Measurements from ENCODE around the gene ELAPOR1.

ELAPOR1 gene

DNA sequence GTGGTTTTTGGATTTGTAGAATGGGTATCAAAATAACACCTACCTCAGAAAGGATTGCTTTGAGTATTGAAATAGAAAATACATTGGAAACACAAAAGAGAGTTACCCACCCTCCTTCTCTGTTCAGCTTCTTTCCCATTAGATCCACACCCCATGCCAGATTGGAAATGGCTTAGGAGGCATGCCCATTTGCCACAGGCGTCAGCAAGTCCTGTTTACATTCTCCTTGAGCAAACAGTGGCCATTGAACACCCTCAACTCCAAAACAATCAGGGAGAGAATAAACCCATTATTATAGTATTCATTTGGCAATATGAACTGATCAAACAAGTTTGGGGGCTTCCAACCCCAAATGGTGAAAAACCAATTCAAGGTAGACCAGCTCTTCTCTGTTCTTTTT lies 2.4 kb downstream of the ELAPOR1 start:
- Histone ChIP-seq H3K4me3 (ENCODE audit: low read length) (no peak overlapping the region), H3K9ac (ENCODE audit: low read length) (no peak overlapping the region), H3K4me1 (ENCODE audit: control insufficient read depth, insufficient read depth, low read length) (peaks cover 19% of the 10 kb centered on the region), H3K9me3 (ENCODE audit: control insufficient read depth, low read length) (no peaks in the 10 kb centered on the region), H3K27me3 (replicated peaks; ENCODE audit: control insufficient read depth, insufficient read depth, low read length) (peaks cover 15% of the 10 kb centered on the region), H3K36me3 (ENCODE audit: control insufficient read depth, insufficient read depth, low read length, severe bottlenecking) (no peaks in the 10 kb centered on the region)
- DNase-seq (ENCODE audit: low read depth), result no peak

DNA sequence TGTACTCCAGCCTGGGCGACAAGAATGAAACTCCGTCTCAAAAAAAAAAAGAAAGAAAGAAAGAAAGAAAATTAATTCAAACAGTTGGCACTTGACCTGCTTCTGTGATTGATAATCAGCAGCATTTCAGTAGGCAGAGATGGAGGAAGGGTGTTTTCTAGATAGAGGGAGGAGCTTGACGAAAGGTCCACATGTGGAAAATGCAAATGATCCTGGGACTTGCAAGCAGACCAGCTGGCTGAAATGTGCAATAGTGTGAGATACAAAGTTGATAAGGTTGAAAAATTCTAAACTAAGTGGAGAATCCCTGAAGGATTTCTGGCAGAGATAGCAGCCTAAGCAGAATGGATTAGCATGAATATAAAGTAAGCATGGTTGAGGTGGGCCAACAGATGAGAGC lies 4.2 kb downstream of the ELAPOR1 start:
- Histone ChIP-seq H3K4me1 (ENCODE audit: control insufficient read depth, insufficient read depth, low read length) (peaks cover 4% of the 10 kb centered on the region), H3K4me3 (ENCODE audit: low read length) (no peak overlapping the region), H3K9me3 (ENCODE audit: control insufficient read depth, low read length) (no peaks in the 10 kb centered on the region), H3K9ac (ENCODE audit: low read length) (no peak overlapping the region), H3K36me3 (ENCODE audit: control insufficient read depth, insufficient read depth, low read length, severe bottlenecking) (no peaks in the 10 kb centered on the region), H3K27me3 (replicated peaks; ENCODE audit: control insufficient read depth, insufficient read depth, low read length) (peaks cover 15% of the 10 kb centered on the region)
- no peak for DNase-seq (ENCODE audit: low read depth)

DNA sequence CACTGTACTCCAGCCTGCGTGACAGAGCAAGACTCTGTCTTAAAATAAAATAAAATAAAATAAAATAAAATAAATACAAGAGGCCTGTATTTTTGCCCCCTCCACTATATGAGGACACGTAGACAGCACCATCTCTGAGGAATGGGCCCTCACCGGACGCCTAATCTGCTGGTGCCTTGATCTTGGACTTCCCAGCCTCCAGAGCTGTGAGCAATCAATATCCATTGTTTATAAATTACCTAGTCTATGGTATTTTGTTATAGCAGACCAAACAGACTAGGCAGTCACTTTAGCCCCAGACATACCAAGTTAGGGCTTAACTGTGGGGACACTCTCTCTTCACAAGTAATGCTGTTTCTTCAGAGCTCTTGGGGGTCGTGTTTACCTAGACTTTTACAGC lies 6.4 kb downstream of the ELAPOR1 start:
- DNase-seq (ENCODE audit: low read depth), result no peak
- no peaks in the 10 kb centered on the region for H3K9me3 ChIP-seq (ENCODE audit: control insufficient read depth, low read length)
- no peaks in the 10 kb centered on the region for H3K4me1 ChIP-seq (ENCODE audit: control insufficient read depth, insufficient read depth, low read length)
- H3K36me3 ChIP-seq (ENCODE audit: control insufficient read depth, insufficient read depth, low read length, severe bottlenecking), result no peaks in the 10 kb centered on the region
- H3K9ac ChIP-seq (ENCODE audit: low read length), result no peak overlapping the region
- no peaks in the 10 kb centered on the region for H3K27me3 ChIP-seq (replicated peaks; ENCODE audit: control insufficient read depth, insufficient read depth, low read length)
- no peak overlapping the region for H3K4me3 ChIP-seq (ENCODE audit: low read length)

DNA sequence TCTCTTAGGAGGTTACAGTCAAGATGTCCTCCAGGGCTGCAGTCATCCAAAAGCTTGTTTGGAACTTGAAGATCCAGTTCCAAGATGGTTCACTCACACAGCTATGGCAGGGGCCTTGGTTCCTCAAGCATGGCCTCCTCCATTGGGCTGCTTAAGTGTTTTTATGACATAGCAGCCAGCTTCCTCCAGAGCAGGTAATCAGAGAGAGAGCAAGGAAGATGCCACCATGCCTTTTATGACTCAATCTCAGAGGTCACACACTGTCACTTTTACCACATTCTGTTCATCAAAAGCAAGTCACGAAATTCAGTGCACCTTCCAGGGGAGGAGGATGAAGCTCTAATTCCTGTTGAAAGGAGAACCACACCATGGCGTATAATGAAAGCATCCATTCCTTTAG lies 17.1 kb downstream of the ELAPOR1 start:
- no peaks in the 10 kb centered on the region for H3K27me3 ChIP-seq (replicated peaks; ENCODE audit: control insufficient read depth, insufficient read depth, low read length)
- H3K9me3 ChIP-seq (ENCODE audit: control insufficient read depth, low read length), result no peaks in the 10 kb centered on the region
- H3K4me1 ChIP-seq (ENCODE audit: control insufficient read depth, insufficient read depth, low read length), result peaks cover 16% of the 10 kb centered on the region
- DNase-seq (ENCODE audit: low read depth), result no peak
- no peak overlapping the region for H3K9ac ChIP-seq (ENCODE audit: low read length)
- H3K36me3 ChIP-seq (ENCODE audit: control insufficient read depth, insufficient read depth, low read length, severe bottlenecking), result no peaks in the 10 kb centered on the region
- no peak overlapping the region for H3K4me3 ChIP-seq (ENCODE audit: low read length)

DNA sequence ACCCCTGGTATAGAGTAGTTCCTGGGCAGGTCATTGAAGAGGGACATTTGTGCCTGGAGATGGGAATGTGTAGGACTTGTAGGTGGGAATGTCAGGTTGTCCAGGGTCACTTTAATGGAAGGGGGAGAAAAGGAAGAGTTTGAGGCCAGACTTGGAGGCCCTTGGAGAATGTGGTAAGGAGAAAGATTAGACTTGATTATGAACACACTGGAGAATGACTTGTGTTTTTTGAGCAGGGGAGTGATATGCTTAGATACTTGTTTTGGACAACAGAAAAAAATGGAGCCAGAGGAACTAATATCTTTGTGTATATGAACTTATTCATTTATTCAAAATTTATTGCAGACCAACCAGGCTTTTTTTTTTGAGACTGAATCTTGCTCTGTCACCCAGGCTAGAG lies 17.9 kb downstream of the ELAPOR1 start:
- no peak for DNase-seq (ENCODE audit: low read depth)
- Histone ChIP-seq H3K9ac (ENCODE audit: low read length) (no peak overlapping the region), H3K36me3 (ENCODE audit: control insufficient read depth, insufficient read depth, low read length, severe bottlenecking) (no peaks in the 10 kb centered on the region), H3K4me3 (ENCODE audit: low read length) (no peak overlapping the region), H3K9me3 (ENCODE audit: control insufficient read depth, low read length) (no peaks in the 10 kb centered on the region), H3K27me3 (replicated peaks; ENCODE audit: control insufficient read depth, insufficient read depth, low read length) (no peaks in the 10 kb centered on the region), H3K4me1 (ENCODE audit: control insufficient read depth, insufficient read depth, low read length) (peaks cover 16% of the 10 kb centered on the region)

DNA sequence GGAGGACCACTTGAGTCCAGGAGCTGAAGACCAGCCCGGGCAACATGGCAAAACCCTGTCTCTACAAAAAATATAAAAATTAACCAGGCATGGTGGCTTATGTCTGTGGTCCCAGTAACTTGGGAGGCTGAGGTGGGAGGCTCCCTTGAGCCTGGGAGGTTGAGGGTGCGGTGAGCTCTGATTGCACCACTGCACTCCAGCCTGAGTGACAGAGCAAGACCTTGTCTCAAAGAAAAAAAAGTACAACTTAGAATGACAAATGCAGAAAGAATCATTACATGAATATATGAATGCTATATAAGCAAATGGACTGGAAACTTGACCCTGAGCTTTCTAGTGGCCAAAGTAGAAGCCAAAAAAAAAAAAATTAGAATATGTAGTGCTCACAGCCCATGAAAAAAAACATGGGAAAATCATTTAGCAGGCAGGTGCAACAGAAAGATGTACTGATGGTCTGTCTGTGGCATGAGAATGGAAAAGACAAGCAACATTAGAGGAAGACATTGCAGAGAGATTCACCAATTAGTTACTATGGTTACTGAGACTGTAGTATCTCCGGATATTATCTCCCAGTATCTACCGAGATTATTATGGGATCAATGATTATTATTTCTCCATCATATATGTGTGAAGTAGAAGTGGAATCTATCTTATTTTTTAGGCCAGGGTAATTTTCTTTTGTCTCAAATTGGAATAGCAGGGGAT lies 19.2 kb downstream of the ELAPOR1 start:
- Histone ChIP-seq H3K4me3 (ENCODE audit: low read length) (no peak overlapping the region), H3K36me3 (ENCODE audit: control insufficient read depth, insufficient read depth, low read length, severe bottlenecking) (no peaks in the 10 kb centered on the region), H3K9ac (ENCODE audit: low read length) (no peak overlapping the region), H3K4me1 (ENCODE audit: control insufficient read depth, insufficient read depth, low read length) (peaks cover 21% of the 10 kb centered on the region), H3K9me3 (ENCODE audit: control insufficient read depth, low read length) (no peaks in the 10 kb centered on the region), H3K27me3 (replicated peaks; ENCODE audit: control insufficient read depth, insufficient read depth, low read length) (no peaks in the 10 kb centered on the region)
- no peak for DNase-seq (ENCODE audit: low read depth)

DNA sequence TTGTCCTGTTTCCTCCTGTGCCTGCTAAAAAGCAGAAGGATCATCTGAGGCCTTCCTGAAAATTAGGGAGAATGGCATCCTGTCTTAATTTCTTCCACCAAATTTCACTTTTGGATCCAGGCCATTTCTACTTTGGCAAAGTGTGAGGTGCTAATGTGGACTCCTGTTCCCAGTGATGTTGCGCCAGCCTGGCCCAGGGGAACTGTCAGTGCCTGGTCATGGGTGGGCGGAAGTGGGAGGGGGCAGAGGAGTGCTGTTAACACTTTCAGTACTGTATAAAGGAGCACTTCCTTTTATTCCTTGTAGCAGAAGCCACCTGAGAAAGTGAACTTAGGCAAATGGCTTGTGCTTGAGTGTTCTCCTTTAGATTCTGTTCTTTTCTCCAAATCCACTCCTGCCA lies 19.9 kb downstream of the ELAPOR1 start:
- Histone ChIP-seq H3K27me3 (replicated peaks; ENCODE audit: control insufficient read depth, insufficient read depth, low read length) (no peaks in the 10 kb centered on the region), H3K9ac (ENCODE audit: low read length) (no peak overlapping the region), H3K9me3 (ENCODE audit: control insufficient read depth, low read length) (no peaks in the 10 kb centered on the region), H3K4me1 (ENCODE audit: control insufficient read depth, insufficient read depth, low read length) (peaks cover 25% of the 10 kb centered on the region), H3K4me3 (ENCODE audit: low read length) (no peak overlapping the region), H3K36me3 (ENCODE audit: control insufficient read depth, insufficient read depth, low read length, severe bottlenecking) (no peaks in the 10 kb centered on the region)
- no peak for DNase-seq (ENCODE audit: low read depth)

DNA sequence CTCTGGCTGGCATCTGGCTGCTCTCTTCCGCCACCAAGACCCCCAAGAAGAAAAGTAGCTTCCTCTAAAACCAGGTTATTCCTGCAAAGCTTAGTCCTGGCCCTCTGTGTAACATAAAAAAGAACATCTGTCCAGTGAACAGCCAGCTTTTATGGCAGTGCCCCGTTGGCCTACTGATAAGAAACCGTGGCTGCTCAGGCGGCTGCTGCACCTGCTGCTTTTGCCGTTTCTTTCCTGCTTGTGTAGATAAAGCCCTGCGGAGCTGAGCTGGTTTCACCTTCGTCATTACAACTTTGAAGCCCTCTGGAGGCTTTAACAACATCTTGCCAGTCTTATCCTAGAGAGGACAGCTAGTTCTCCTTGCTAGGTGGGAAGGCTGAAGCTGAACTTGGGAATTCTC lies 20.5 kb downstream of the ELAPOR1 start:
- peaks cover 25% of the 10 kb centered on the region for H3K4me1 ChIP-seq (ENCODE audit: control insufficient read depth, insufficient read depth, low read length)
- H3K27me3 ChIP-seq (replicated peaks; ENCODE audit: control insufficient read depth, insufficient read depth, low read length), result no peaks in the 10 kb centered on the region
- H3K9me3 ChIP-seq (ENCODE audit: control insufficient read depth, low read length), result no peaks in the 10 kb centered on the region
- H3K9ac ChIP-seq (ENCODE audit: low read length), result no peak overlapping the region
- no peak overlapping the region for H3K4me3 ChIP-seq (ENCODE audit: low read length)
- no peak for DNase-seq (ENCODE audit: low read depth)
- H3K36me3 ChIP-seq (ENCODE audit: control insufficient read depth, insufficient read depth, low read length, severe bottlenecking), result no peaks in the 10 kb centered on the region

DNA sequence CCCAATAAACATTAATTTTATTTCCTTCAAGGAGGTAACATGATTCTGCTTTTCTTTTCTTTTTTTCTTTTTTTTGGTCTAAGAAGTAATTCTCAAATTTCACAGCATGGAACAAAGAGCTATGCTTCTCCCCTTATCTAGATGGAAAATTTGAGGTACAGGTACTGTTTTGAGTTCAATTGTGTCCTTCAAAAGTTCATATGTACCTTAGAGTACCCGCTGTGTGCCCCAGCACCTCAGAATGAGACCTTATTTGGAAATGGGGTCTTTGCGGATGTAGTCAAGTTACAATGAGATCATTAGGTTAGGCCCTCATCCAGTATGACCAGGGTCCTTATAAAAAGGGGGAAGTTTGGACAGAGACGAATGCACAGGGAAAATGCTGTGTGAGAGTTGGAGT lies 22.0 kb downstream of the ELAPOR1 start:
- no peak overlapping the region for H3K9ac ChIP-seq (ENCODE audit: low read length)
- no peak for DNase-seq (ENCODE audit: low read depth)
- no peaks in the 10 kb centered on the region for H3K36me3 ChIP-seq (ENCODE audit: control insufficient read depth, insufficient read depth, low read length, severe bottlenecking)
- H3K4me1 ChIP-seq (ENCODE audit: control insufficient read depth, insufficient read depth, low read length), result peaks cover 25% of the 10 kb centered on the region
- H3K27me3 ChIP-seq (replicated peaks; ENCODE audit: control insufficient read depth, insufficient read depth, low read length), result no peaks in the 10 kb centered on the region
- H3K4me3 ChIP-seq (ENCODE audit: low read length), result no peak overlapping the region
- H3K9me3 ChIP-seq (ENCODE audit: control insufficient read depth, low read length), result no peaks in the 10 kb centered on the region

DNA sequence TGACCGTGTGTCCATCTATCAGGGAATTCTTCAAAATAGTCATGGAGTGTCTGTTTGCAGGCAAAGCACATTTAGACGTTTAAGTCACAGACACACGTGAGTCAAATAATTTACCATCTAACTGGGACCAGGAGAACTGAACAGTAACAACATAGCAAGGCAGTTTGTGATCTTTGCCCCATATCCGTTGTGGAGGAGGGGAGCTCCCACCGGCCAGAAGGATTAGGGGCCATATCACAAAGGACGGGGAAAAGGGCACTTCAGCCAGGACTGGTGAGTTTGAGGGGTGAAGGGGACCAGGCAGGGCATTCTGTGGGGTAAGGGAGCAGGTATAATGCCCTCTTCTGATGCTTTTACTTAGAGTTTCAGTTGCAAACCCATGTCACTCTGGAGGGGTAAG lies 22.9 kb downstream of the ELAPOR1 start:
- no peaks in the 10 kb centered on the region for H3K9me3 ChIP-seq (ENCODE audit: control insufficient read depth, low read length)
- no peaks in the 10 kb centered on the region for H3K27me3 ChIP-seq (replicated peaks; ENCODE audit: control insufficient read depth, insufficient read depth, low read length)
- no peak overlapping the region for H3K4me3 ChIP-seq (ENCODE audit: low read length)
- DNase-seq (ENCODE audit: low read depth), result no peak
- H3K4me1 ChIP-seq (ENCODE audit: control insufficient read depth, insufficient read depth, low read length), result peaks cover 25% of the 10 kb centered on the region
- H3K9ac ChIP-seq (ENCODE audit: low read length), result no peak overlapping the region
- H3K36me3 ChIP-seq (ENCODE audit: control insufficient read depth, insufficient read depth, low read length, severe bottlenecking), result no peaks in the 10 kb centered on the region

DNA sequence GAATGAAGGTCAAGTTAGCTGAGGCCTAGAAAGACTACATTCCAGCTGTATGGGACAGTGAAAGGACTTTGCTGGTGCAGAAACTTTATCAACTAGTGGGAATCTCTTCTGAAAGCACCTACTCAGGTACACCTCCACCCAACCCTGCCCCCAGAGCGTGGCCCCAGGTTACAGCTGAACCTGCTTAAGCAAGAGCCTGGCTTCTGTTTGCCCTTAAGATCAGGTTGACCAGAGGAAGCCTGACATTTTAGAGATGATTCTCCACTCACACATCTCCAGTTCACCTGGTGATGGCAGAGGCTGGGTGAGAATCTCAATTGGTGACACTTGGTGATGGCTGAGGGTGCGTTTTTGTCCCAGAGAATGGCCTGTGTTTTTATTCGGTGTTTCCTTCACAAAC lies 24.0 kb downstream of the ELAPOR1 start:
- H3K9ac ChIP-seq (ENCODE audit: low read length), result no peak overlapping the region

DNA sequence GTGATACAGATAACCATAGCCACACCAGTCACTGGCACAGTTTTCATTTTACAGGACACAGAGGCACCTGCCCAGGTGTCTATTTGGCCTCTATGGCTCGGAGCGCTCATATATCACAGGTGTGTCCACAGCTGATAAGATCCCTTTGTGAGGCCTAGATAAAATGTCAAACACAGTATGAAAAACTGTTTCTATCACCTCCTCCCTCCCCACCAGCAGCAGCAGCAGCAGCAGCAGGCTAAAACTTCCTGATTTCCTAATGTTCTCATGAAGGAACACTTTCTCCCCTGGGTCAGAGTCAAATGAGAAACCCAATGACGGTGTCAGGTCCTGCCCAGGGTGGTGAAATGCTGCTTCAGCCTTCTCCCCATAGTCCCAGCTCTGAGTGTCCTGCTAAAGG lies 24.4 kb downstream of the ELAPOR1 start:
- Histone ChIP-seq H3K9me3 (ENCODE audit: control insufficient read depth, low read length) (no peaks in the 10 kb centered on the region), H3K4me3 (ENCODE audit: low read length) (no peak overlapping the region), H3K36me3 (ENCODE audit: control insufficient read depth, insufficient read depth, low read length, severe bottlenecking) (no peaks in the 10 kb centered on the region), H3K4me1 (ENCODE audit: control insufficient read depth, insufficient read depth, low read length) (peaks cover 21% of the 10 kb centered on the region), H3K27me3 (replicated peaks; ENCODE audit: control insufficient read depth, insufficient read depth, low read length) (no peaks in the 10 kb centered on the region), H3K9ac (ENCODE audit: low read length) (no peak overlapping the region)
- no peak for DNase-seq (ENCODE audit: low read depth)

More for the DNA sequence above, 24.0 kb downstream of the ELAPOR1 start:
- H3K4me1 ChIP-seq (ENCODE audit: control insufficient read depth, insufficient read depth, low read length), result peaks cover 25% of the 10 kb centered on the region
- no peaks in the 10 kb centered on the region for H3K36me3 ChIP-seq (ENCODE audit: control insufficient read depth, insufficient read depth, low read length, severe bottlenecking)
- no peak for DNase-seq (ENCODE audit: low read depth)
- H3K4me3 ChIP-seq (ENCODE audit: low read length), result no peak overlapping the region
- no peaks in the 10 kb centered on the region for H3K9me3 ChIP-seq (ENCODE audit: control insufficient read depth, low read length)
- H3K27me3 ChIP-seq (replicated peaks; ENCODE audit: control insufficient read depth, insufficient read depth, low read length), result no peaks in the 10 kb centered on the region

All from adipocyte (in vitro differentiated cells).